ENCODE measurements around the gene MEAF6. TPM values are rescaled to one million over a fixed set of nuclear protein-coding genes. Genes with fewer than 3 reads are reported as not detected.

Gene MEAF6
- total and polyA plus RNA-seq, 2 experiments from 2014 or later, result 60.1 to 64.5 TPM

- DNase-seq (ENCODE audit: low spot score), result peak; percentile 75
- peak; percentile 54 for ATAC-seq
- Histone ChIP-seq H3K4me2 (peak overlapping the region; percentile 89), H3K27ac (ENCODE audit: low read depth) (no peak overlapping the region), H3K79me2 (replicated peaks; ENCODE audit: insufficient read depth) (peaks cover 35% of the 10 kb centered on the region), H3K4me3 (peak overlapping the region; percentile 86), H2AFZ (peak overlapping the region; percentile 59; the same call in 1 of the 2 replicates), H4K20me1 (replicated peaks; ENCODE audit: insufficient read depth) (peaks cover 6% of the 10 kb centered on the region), H3F3A (replicated peaks; ENCODE audit: low read depth) (peaks cover 14% of the 10 kb centered on the region; the same call in 1 of the 2 replicates), H3K36me3 (ENCODE audit: insufficient read depth) (peaks cover 2% of the 10 kb centered on the region), H3K9me2 (ENCODE audit: insufficient read depth) (no peaks in the 10 kb centered on the region), H3K27me3 (ENCODE audit: insufficient read depth) (no peaks in the 10 kb centered on the region), H3K4me1 (ENCODE audit: insufficient read depth) (peaks cover 16% of the 10 kb centered on the region)
- peaks cover 13% of the 10 kb centered on the region for H3K27me3 Mint-ChIP-seq (ENCODE audit: insufficient read depth, low read depth, poor library complexity)
- H3K36me3 Mint-ChIP-seq (ENCODE audit: low read depth), result peaks cover 23% of the 10 kb centered on the region
- peak overlapping the region; percentile 71; the same call in 1 of the 2 replicates for H3K27ac Mint-ChIP-seq
- peaks cover 14% of the 10 kb centered on the region for H3K4me1 Mint-ChIP-seq
- no peaks in the 10 kb centered on the region for H3K9me3 Mint-ChIP-seq
- H3K4me3 Mint-ChIP-seq, result peak overlapping the region; percentile 91
- TF ChIP-seq EZH2phosphoT487 (IDR thresholded peaks at IDR 0.05; ENCODE audit: unreplicated experiment), result no peak
- TF ChIP-seq JUNB (IDR thresholded peaks at IDR 0.05; ENCODE audit: unreplicated experiment), result no peak
- no peak for TF ChIP-seq POLR2AphosphoS5 (IDR thresholded peaks at IDR 0.05; ENCODE audit: low read depth)
- TF ChIP-seq ETS1 (IDR thresholded peaks at IDR 0.05), result no peak
- TF ChIP-seq REST (IDR thresholded peaks at IDR 0.05; ENCODE audit: unreplicated experiment), result no peak
- no peak for TF ChIP-seq ZNF331 (CRISPR knock-in tag; IDR thresholded peaks at IDR 0.05; ENCODE audit: low read depth)
- no peak for TF ChIP-seq ZNF462 (CRISPR knock-in tag; IDR thresholded peaks at IDR 0.05)
- TF ChIP-seq CTCF (conservative IDR thresholded peaks at IDR 0.05; ENCODE audit: low read depth in 2 of 2), result no peak
- no peak for TF ChIP-seq CREB1 (CRISPR knock-in tag; IDR thresholded peaks at IDR 0.05; ENCODE audit: low read depth)
- TF ChIP-seq STAT1 (IDR thresholded peaks at IDR 0.05; ENCODE audit: unreplicated experiment), result no peak
- no peak for TF ChIP-seq ZNF114 (CRISPR knock-in tag; IDR thresholded peaks at IDR 0.05)
Observed at GRCh38 chr1:37513795-37514349, 694 bp downstream of the MEAF6 start.
